HG03439 (cell line): ENCODE results near the gene THAP11.

Experiments used
- ATAC-seq: cut with Tn5 transposase; IDR thresholded peaks from one replicate; pipeline ENCODE4 v1.9.1; 2021; ENCODE audit warnings: mild to moderate bottlenecking, moderate library complexity; ENCODE audit not compliant: unreplicated experiment

Gene THAP11

DNA sequence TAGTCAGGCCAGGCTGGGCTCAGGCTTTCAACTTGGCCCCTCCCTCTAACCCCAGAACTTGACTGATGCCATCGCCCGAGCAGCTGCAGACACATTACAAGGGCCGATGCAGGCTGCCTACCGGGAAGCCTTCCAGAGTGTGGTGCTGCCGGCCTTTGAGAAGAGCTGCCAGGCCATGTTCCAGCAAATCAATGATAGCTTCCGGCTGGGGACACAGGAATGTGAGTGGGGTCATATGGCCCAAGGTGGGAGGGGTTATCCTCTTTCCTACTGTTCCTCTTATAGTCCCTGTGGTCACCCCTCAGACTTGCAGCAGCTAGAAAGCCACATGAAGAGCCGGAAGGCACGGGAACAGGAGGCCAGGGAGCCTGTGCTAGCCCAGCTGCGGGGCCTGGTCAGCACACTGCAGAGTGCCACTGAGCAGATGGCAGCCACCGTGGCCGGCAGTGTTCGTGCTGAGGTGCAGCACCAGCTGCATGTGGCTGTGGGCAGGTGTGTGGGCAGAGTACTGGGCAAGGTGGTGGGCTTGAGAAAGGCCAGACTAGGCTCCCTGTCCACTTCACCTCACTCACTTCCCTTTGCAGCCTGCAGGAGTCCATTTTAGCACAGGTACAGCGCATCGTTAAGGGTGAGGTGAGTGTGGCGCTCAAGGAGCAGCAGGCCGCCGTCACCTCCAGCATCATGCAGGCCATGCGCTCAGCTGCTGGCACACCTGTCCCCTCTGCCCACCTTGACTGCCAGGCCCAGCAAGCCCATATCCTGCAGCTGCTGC lies 40.4 kb downstream of the THAP11 start:
- no peak for ATAC-seq

DNA sequence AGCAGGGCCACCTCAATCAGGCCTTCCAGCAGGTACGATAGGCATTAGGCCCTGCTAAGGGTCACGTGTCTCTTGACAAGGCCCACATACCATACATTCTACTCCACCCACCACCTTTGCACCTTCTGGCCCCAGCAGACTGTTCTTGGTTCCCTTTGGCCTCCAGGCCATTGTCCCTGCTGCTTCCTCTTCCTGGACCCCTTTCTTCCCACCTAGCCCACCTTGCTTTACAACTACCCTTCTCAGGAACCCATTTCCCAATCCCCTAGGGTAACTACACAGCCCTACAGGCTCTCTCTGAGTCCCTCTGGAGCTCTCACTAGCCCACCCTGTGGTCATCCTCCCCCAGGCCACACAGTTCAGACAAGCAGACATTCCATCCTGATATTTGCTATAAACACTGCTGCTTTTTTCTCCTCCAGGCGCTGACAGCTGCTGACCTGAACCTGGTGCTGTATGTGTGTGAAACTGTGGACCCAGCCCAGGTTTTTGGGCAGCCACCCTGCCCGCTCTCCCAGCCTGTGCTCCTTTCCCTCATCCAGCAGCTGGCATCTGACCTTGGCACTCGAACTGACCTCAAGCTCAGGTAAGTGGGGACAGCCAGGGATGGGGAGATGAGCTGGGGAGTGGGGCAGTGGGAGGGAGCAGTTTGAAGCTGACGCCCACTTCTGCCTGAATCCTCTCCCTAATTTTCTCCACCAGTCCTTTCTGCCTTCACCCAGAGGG lies 41.2 kb downstream of the THAP11 start:
- ATAC-seq = no peak

DNA sequence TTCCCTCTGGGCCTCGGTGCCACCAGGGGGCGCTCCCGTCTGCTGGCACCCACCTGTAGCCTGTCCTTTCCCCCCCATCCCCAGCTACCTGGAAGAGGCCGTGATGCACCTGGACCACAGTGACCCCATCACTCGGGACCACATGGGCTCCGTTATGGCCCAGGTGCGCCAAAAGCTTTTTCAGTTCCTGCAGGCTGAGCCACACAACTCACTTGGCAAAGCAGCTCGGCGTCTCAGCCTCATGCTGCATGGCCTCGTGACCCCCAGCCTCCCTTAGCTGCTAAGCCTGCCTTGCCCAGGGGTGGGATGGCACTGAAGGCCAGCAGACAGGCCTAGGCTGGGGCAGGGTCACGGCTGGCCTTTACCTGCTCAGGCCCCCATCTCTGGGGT lies 41.7 kb downstream of the THAP11 start:
- no peak for ATAC-seq

DNA sequence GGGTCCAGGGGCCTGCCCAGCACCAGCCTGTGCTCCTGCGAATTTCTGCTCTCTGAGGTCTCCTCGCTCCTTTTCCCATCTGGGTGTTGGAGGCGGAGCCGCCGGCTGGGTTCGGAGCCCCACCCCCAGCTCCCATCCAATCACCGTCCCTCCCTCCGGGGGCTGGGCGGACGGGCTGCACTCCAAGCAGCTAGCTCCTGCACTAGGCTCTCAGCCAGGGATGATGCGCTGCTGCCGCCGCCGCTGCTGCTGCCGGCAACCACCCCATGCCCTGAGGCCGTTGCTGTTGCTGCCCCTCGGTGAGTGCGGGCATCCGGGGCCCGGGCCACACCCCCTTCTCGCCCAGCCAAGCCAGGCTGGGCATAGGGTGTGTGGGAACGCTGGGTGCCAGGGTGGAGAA lies 42.6 kb downstream of the THAP11 start, which contains the start of gene NRN1L:
TSS of gene NRN1L (plus strand) at position 202 of the 400 bp plus-strand sequence. CDS start at position 221, 19 bp downstream.
- ATAC-seq = no peak

DNA sequence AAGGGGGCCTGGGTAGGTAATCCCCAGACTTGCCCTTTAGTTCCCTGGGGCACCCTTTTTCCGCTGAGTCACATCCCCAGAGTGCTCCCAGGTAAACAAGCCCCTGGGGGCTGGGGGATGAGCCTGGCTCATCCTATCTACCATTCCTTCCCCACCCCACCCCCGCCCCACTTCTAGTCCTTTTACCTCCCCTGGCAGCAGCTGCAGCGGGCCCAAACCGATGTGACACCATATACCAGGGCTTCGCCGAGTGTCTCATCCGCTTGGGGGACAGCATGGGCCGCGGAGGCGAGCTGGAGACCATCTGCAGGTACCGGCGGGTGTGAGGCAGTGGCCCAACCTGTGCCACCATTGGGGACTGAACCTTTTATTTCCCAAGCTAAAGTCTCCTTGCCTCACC lies 43.4 kb downstream of the THAP11 start:
- no peak for ATAC-seq

DNA sequence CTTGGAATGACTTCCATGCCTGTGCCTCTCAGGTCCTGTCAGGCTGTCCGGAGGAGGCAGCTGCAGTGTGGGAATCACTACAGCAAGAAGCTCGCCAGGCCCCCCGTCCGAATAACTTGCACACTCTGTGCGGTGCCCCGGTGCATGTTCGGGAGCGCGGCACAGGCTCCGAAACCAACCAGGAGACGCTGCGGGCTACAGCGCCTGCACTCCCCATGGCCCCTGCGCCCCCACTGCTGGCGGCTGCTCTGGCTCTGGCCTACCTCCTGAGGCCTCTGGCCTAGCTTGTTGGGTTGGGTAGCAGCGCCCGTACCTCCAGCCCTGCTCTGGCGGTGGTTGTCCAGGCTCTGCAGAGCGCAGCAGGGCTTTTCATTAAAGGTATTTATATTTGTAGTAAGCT lies 43.9 kb downstream of the THAP11 start:
- no peak for ATAC-seq

DNA sequence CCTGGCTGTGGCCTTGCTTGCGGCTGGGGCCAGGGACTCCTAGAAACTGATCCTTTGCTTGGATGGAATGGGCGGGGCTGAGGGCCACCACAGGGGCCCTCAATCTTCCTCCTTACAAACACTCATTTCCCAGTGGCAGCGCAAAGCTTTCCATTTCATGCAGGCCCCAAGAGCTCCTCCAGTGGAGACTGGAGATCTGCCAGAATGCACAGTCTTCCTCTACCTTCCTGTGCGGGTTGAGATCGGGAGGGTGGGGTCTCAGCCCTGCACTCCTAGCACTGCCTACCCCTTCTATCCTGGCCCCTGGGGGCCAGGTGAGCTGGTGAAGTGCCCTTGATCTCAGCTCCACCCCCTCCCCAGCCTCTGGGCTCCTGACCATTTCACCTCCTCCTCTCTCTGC lies 44.3 kb downstream of the THAP11 start:
- no peak for ATAC-seq

DNA sequence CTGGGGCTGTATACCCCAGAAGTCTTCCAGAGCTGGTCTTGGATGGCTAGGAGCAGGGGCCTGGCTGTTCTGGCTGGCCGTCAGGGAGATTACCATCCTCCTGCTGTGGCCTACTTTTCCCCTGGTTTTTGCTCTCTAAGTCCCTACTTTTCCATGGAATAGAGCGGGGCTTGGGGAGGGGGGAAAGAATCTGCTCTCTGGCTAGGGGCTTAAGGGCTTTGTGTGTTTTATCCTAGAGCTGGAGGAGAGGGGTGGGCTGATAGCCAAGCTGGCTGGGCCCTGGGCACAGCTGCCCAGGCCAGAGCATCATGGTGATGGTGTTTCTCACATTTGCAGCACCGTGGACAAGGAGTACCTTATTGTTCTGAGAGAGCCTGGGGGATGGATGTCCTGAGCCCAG lies 46.2 kb downstream of the THAP11 start:
- ATAC-seq = no peak

DNA sequence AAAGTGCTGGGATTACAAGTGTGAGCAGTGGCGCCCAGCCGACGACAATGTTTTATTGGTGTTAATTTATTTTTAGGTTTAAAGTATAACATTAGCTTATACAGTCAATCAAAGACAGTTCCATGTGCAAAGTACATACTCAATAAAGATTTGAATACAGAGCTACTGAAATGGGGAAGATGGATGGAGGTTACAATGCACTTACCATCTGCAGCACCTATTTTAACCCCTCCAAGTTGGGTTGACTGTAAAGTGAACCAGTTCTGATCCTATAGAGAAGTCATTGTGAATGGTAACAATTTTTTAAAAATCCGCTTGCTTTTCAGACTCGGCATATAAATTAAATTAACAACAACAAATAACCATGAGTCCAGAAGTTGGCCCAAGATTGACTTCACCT lies 50.3 kb downstream of the THAP11 start:
- ATAC-seq = no peak

DNA sequence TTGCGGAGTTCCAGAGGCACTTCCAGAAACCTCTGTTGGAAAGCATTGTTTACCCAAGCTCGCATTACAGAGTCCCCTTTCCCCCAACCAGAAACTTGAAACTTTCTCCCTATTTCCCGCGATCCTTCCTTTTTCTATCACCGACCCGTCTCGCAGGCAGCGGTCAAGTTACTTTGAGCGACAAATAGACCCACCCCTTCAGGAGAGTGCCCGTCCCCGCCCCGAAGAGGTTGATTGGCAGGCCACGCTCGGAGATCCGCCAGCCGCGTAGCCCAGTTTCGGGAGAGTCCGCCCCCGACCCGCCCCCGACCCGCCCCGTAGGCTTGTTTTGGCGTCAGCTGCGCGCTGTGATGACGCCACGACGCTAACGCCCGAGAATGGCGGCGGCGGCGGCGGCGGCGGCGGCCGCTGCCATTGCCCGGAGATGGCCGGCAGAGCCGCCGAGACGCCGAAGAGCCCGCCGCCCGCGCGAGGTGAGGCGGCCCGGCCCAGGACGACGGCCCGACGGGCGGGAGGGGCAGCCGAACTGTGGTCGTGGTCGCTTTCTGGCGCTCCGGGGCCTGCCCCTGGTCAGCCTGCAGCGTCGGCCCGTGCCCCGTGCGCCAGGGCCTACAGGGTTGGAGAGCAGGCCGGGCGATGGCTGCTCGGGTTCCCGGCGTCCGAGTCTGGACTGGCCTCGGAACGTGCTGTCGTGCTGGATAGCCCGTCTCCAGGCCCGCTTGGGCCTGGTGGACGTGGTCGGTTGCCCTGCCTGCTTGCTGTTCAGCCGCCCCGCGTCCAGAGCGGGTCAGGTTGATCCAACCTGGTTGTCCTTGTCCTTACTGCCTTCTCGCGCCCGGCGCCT lies 51.0 kb downstream of the THAP11 start, which contains the start of gene PSKH1:
TSS of gene PSKH1 (plus strand) at position 356 of the 844 bp plus-strand sequence. CDS start 15,496 bp downstream, outside the sequence.
- peak; percentile 83 for ATAC-seq
